Right atrium auricular region (tissue), 2 donors: ENCODE results near the gene THSD4. TPM values are rescaled to one million over a fixed set of nuclear protein-coding genes. Genes with fewer than 3 reads are reported as not detected.

ENCODE experiments used
- DNase-seq: peaks from one replicate; pipeline ENCODE4 v3.0.0-alpha.2; 2019; ENCODE audit warnings: low spot score
- H3K27ac ChIP-seq, 2 donors: fragments of 200-600 bp; sonication (generic); 1 replicate in 1 of 2; 2 replicates in 1 of 2; pipeline ENCODE4 v1.5.1; 2016 to 2019
- H3K27me3 ChIP-seq, 2 donors: fragments of 200-600 bp; sonication (generic); one replicate each; pipeline versions ENCODE4 v1.5.1 to v1.6.0; 2017 to 2019
- H3K36me3 ChIP-seq: fragments of 200-600 bp; sonication (generic); one replicate; pipeline ENCODE4 v1.5.1; 2016
- H3K4me1 ChIP-seq, 2 donors: fragments of 200-600 bp; sonication (generic); one replicate each; pipeline versions ENCODE4 v1.5.1 to v1.6.0; 2017 to 2019
- H3K4me3 ChIP-seq, 2 donors: fragments of 200-600 bp; sonication (generic); 1 replicate in 1 of 2; 2 replicates in 1 of 2; pipeline ENCODE4 v1.5.1; 2017 to 2019; ENCODE audit warnings: mild to moderate bottlenecking in 1 of 2, moderate library complexity in 1 of 2
- H3K9me3 ChIP-seq, 2 donors: fragments of 200-600 bp; sonication (generic); one replicate each; pipeline ENCODE4 v1.5.1; 2019
- total RNA-seq, 2 donors: library from RNA; depleted of rRNA; stranded (reverse); fragments of >200 nt; gene quantifications; one replicate each; pipeline ENCODE4 v1.1.0, GENCODE V29; 2016
- TF ChIP-seq, protein P1 (sequence below), 2 donors: fragments of 200-600 bp; sonication (generic); IDR thresholded peaks; one replicate each; pipeline ENCODE4 v1.5.1; 2019; ENCODE audit warnings: antibody characterized with exemption in 2 of 2

THSD4 gene
- total RNA-seq, 2 donors from 2014 or later: 41.2 to 85.3 TPM

- Histone ChIP-seq H3K4me3 (no peak overlapping the region), H3K27me3 (no peaks in the 10 kb centered on the region), H3K9me3 (no peaks in the 10 kb centered on the region), H3K27ac (peak overlapping the region in 1 of 2 donors; percentile 17), H3K36me3 (no peaks in the 10 kb centered on the region), H3K4me1 (peaks cover 0 to 12% of the 10 kb centered on the region in 2 donors)
- peak; percentile 55 for DNase-seq
- TF ChIP-seq, protein P1, sequence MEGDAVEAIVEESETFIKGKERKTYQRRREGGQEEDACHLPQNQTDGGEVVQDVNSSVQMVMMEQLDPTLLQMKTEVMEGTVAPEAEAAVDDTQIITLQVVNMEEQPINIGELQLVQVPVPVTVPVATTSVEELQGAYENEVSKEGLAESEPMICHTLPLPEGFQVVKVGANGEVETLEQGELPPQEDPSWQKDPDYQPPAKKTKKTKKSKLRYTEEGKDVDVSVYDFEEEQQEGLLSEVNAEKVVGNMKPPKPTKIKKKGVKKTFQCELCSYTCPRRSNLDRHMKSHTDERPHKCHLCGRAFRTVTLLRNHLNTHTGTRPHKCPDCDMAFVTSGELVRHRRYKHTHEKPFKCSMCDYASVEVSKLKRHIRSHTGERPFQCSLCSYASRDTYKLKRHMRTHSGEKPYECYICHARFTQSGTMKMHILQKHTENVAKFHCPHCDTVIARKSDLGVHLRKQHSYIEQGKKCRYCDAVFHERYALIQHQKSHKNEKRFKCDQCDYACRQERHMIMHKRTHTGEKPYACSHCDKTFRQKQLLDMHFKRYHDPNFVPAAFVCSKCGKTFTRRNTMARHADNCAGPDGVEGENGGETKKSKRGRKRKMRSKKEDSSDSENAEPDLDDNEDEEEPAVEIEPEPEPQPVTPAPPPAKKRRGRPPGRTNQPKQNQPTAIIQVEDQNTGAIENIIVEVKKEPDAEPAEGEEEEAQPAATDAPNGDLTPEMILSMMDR (IDR thresholded peaks at IDR 0.05): peak; percentile 67 to 78
Measured at GRCh38 chr15:71780115-71780976, 665.1 kb downstream of the THSD4 start.

GRCh38 chr15:71781179-71781964, 666.1 kb downstream of the THSD4 start:
- TF ChIP-seq, protein P1 (IDR thresholded peaks at IDR 0.05): no peak
- no peaks in the 10 kb centered on the region for H3K9me3 ChIP-seq
- no peak overlapping the region for H3K27ac ChIP-seq
- DNase-seq: no peak
- H3K4me3 ChIP-seq: no peak overlapping the region
- peaks cover 0 to 12% of the 10 kb centered on the region in 2 donors for H3K4me1 ChIP-seq
- H3K27me3 ChIP-seq: no peaks in the 10 kb centered on the region
- no peaks in the 10 kb centered on the region for H3K36me3 ChIP-seq

DNA sequence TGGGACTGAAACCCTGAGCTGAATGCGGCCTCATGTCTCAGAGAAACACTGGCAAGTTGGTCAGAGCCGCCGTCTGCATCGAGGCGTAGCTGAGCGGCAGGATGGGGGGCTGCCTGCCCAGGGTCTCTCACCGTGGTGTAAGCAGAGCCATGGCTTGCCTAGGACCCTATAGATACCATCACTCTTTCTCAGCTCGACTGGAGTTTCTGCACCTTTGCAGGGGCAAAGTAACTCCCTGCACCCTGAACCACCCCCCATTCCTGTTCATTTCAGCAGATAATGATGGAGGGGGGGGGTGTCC, 666.6 kb downstream of the THSD4 start:
- Histone ChIP-seq H3K9me3 (no peaks in the 10 kb centered on the region), H3K4me1 (peaks cover 0 to 12% of the 10 kb centered on the region in 2 donors), H3K36me3 (no peaks in the 10 kb centered on the region), H3K27me3 (no peaks in the 10 kb centered on the region), H3K27ac (no peak overlapping the region), H3K4me3 (no peak overlapping the region)
- TF ChIP-seq, protein P1 (IDR thresholded peaks at IDR 0.05): no peak
- peak; percentile 42 for DNase-seq

DNA sequence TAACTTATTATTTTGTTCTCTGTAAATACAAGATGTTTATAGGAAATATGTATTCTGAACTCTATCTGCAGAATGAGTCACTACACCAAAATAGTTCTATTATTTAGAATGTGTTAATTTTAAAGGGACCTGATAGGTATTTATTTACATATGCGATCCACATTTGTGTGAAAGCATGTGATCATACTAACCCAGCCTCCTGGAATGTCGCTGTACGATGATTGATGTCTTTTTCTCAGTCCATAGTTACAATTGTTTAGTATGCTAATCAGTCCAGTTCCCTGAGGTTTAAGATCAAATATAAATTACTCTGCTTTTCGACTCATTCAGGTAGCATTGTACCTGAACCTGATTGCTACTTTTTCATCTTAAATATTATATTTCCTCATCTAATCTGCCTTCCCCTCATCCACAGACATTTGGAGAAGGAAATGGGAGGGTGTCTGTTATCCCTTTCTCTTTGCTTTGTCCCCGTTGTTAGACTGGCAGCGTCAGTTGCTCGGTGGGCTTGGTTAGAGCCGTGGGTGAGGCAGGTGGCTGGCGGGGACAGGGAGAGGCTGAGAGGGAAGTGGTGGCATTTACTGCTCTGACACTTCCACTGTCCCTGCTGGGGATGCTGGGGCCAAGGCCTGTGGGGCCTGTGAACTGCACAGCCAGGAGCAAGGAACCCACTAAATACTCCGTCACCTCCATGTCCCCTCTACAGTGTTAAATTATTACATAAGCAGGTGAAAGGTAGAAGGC, 667.3 kb downstream of the THSD4 start:
- peak; percentile 50 for DNase-seq
- no peaks in the 10 kb centered on the region for H3K9me3 ChIP-seq
- H3K36me3 ChIP-seq: no peaks in the 10 kb centered on the region
- no peak overlapping the region for H3K4me3 ChIP-seq
- H3K27ac ChIP-seq: no peak overlapping the region
- TF ChIP-seq, protein P1 (IDR thresholded peaks at IDR 0.05): no peak
- H3K4me1 ChIP-seq: peaks cover 0 to 12% of the 10 kb centered on the region in 2 donors
- H3K27me3 ChIP-seq: no peaks in the 10 kb centered on the region

- H3K36me3 ChIP-seq: no peaks in the 10 kb centered on the region
- TF ChIP-seq, protein P1 (IDR thresholded peaks at IDR 0.05): peak in 1 of 2 donors; percentile 33
- H3K4me1 ChIP-seq: peaks cover 0 to 12% of the 10 kb centered on the region in 2 donors
- no peaks in the 10 kb centered on the region for H3K9me3 ChIP-seq
- H3K27ac ChIP-seq: no peak overlapping the region
- no peak for DNase-seq
- no peaks in the 10 kb centered on the region for H3K27me3 ChIP-seq
- H3K4me3 ChIP-seq: no peak overlapping the region
Measured at GRCh38 chr15:71784719-71785118, 669.4 kb downstream of the THSD4 start.
